ENCODE measurements around the gene RBM42. TPM values are rescaled to one million over a fixed set of nuclear protein-coding genes. Genes with fewer than 3 reads are reported as not detected.

RBM42 gene
- total RNA-seq, 1 experiment from 2014 or later, result 81.6 TPM

- Histone ChIP-seq H3K4me1 (ENCODE audit: insufficient read depth, low read length) (peaks cover 11% of the 10 kb centered on the region; the same call in 1 of the 2 replicates), H3K27me3 (ENCODE audit: low read length) (no peaks in the 10 kb centered on the region), H3K9me3 (ENCODE audit: low read length) (no peaks in the 10 kb centered on the region), H3K79me2 (ENCODE audit: low read length) (peaks cover 4% of the 10 kb centered on the region), H2AFZ (ENCODE audit: low read length) (peak overlapping the region; percentile 98), H3F3A (ENCODE audit: low read length, unreplicated experiment) (no peaks in the 10 kb centered on the region), H3K9me2 (replicated peaks; ENCODE audit: low read length) (no peaks in the 10 kb centered on the region), H3K36me3 (ENCODE audit: low read depth, low read length) (no peaks in the 10 kb centered on the region), H3K4me2 (ENCODE audit: low read length) (peak overlapping the region; percentile 98), H3K4me3 (ENCODE audit: low read length) (peak overlapping the region; percentile 74), H3K27ac (ENCODE audit: low read length) (peak overlapping the region; percentile 47), H4K20me1 (ENCODE audit: low read length) (no peaks in the 10 kb centered on the region), H3K9ac (ENCODE audit: low read length) (peak overlapping the region; percentile 66)
- ChIA-PET POLR2A (ENCODE audit: unreplicated experiment) (no interaction called here), CTCF (interaction anchor here (0.6 kb wide), 1 partner anchor 149 kb away, joined by 5 read pairs; no protein-coding TSS in a partner anchor)
- DNase-seq (peak; percentile 72), ATAC-seq (peak; percentile 49)
- intact Hi-C loops (cut with micrococcal nuclease), result loop anchor here (5.0 kb wide), 1 partner anchor 131 kb away; the partner anchor contains the start of gene DMKN
- no peak for TF ChIP-seq EZH2 (IDR thresholded peaks at IDR 0.05; ENCODE audit: low read length, unreplicated experiment)
- TF ChIP-seq CTCF (conservative IDR thresholded peaks at IDR 0.05; ENCODE audit: low read depth, low read length), result no peak
- no peak for TF ChIP-seq EZH2phosphoT487 (IDR thresholded peaks at IDR 0.05; ENCODE audit: borderline replicate concordance, low read length)
- BruUV-seq (replicated peaks), result no TSS peak
These were observed 14.7 kb downstream of the RBM42 start for GRCh38 chr19:35643255-35644205.

- H3K9me2 ChIP-seq (replicated peaks; ENCODE audit: low read length), result no peaks in the 10 kb centered on the region
- peak overlapping the region; percentile 98 for H2AFZ ChIP-seq (ENCODE audit: low read length)
- H3F3A ChIP-seq (ENCODE audit: low read length, unreplicated experiment), result no peaks in the 10 kb centered on the region
- peak; percentile 81 for ATAC-seq
- H3K4me3 ChIP-seq (ENCODE audit: low read length), result peak overlapping the region; percentile 74
- no peaks in the 10 kb centered on the region for H4K20me1 ChIP-seq (ENCODE audit: low read length)
- intact Hi-C loops (cut with micrococcal nuclease), result loop anchor here (5.0 kb wide), 1 partner anchor 132 kb away; the partner anchor contains the start of gene DMKN
- CTCF ChIA-PET, result interaction anchor here (0.5 kb wide), 1 partner anchor 58 kb away, joined by 3 read pairs; no protein-coding TSS in a partner anchor
- H3K9ac ChIP-seq (ENCODE audit: low read length), result peak overlapping the region; percentile 66; the same call in 1 of the 2 replicates
- no peak overlapping the region; the same call in 1 of the 2 replicates for H3K27ac ChIP-seq (ENCODE audit: low read length)
- H3K27me3 ChIP-seq (ENCODE audit: low read length), result no peaks in the 10 kb centered on the region
- peaks cover 11% of the 10 kb centered on the region; the same call in 1 of the 2 replicates for H3K4me1 ChIP-seq (ENCODE audit: insufficient read depth, low read length)
- peak; percentile 91 for DNase-seq
- TF ChIP-seq EZH2phosphoT487 (IDR thresholded peaks at IDR 0.05; ENCODE audit: borderline replicate concordance, low read length), result no peak
- no peak for TF ChIP-seq CTCF (conservative IDR thresholded peaks at IDR 0.05; ENCODE audit: low read depth, low read length)
- no peak for TF ChIP-seq EZH2 (IDR thresholded peaks at IDR 0.05; ENCODE audit: low read length, unreplicated experiment)
- H3K4me2 ChIP-seq (ENCODE audit: low read length), result peak overlapping the region; percentile 98
- BruUV-seq (replicated peaks), result no TSS peak
- no peaks in the 10 kb centered on the region for H3K9me3 ChIP-seq (ENCODE audit: low read length)
- H3K79me2 ChIP-seq (ENCODE audit: low read length), result peaks cover 13% of the 10 kb centered on the region
- POLR2A ChIA-PET (ENCODE audit: unreplicated experiment), result interaction anchor here (0.6 kb wide), 1 partner anchor 18 kb away, joined by 4 read pairs; no protein-coding TSS in a partner anchor
- H3K36me3 ChIP-seq (ENCODE audit: low read depth, low read length), result no peaks in the 10 kb centered on the region
These were observed 15.6 kb downstream of the RBM42 start for GRCh38 chr19:35644206-35644986.
